B cell (primary cell): ENCODE data around the gene AFF3. TPM values are rescaled to one million over a fixed set of nuclear protein-coding genes. Genes with fewer than 3 reads are reported as not detected.
A peak's percentile ranks its signal among the peaks of the same experiment; 100 is the strongest.

Experiments
- ATAC-seq: fragments of 200-7000 bp; cut with Tn5 transposase; one replicate; pipeline ENCODE4 v1.10.0; 2021; ENCODE audit warnings: low read depth, mild to moderate bottlenecking, moderate number of reproducible peaks, moderate library complexity
- CTCF ChIA-PET: fragments of 350-600 bp; sonication (Branson Sonifier 250); formaldehyde crosslinking; loops from one replicate; lab custom pipeline; 2021; ENCODE audit warnings: antibody characterized with exemption, inconsistent platforms; lab: Charles Lee
- POLR2A ChIA-PET: fragments of 350-600 bp; sonication (Branson Sonifier 250); formaldehyde crosslinking; loops from one replicate; lab custom pipeline; 2021; ENCODE audit warnings: antibody characterized with exemption; lab: Charles Lee
- DNase-seq: peaks from one replicate; pipeline ENCODE4 v3.0.0; 2013
- H2AFZ ChIP-seq: 2 replicates; pipeline ENCODE4 v1.6.1; 2012; ENCODE audit warnings: mild to moderate bottlenecking, low read depth, low read length; ENCODE audit not compliant: insufficient read depth, poor library complexity, severe bottlenecking
- H3K27ac ChIP-seq, 2 donors: 1 replicate in 1 of 2; 2 replicates in 1 of 2; pipeline ENCODE4 v1.5.1; 2012 to 2013; ENCODE audit warnings: low read length in 2 of 2, mild to moderate bottlenecking in 2 of 2, moderate library complexity in 1 of 2
- H3K27me3 ChIP-seq, 4 experiments: fragments of 200-600 bp in 1 of 4; sonication (generic) in 1 of 4; replicated peaks in 1 of 4; 1 replicate in 2 of 4; 2 replicates in 2 of 4; pipeline versions ENCODE4 v1.6.1 to v1.7.0; 2013 to 2016; ENCODE audit warnings: low read length in 3 of 4, mild to moderate bottlenecking in 2 of 4, mixed read lengths in 1 of 4, moderate library complexity in 1 of 4; ENCODE audit not compliant: insufficient read depth in 4 of 4, control insufficient read depth in 3 of 4; ENCODE audit errors: control extremely low read depth in 1 of 4
- H3K36me3 ChIP-seq, 2 experiments: replicated peaks in 1 of 2; 1 replicate in 1 of 2; 2 replicates in 1 of 2; pipeline versions ENCODE4 v1.6.1 to v1.7.1; 2013; ENCODE audit warnings: low read length in 1 of 2; ENCODE audit not compliant: insufficient read depth in 2 of 2, control insufficient read depth in 1 of 2; ENCODE audit errors: control extremely low read depth in 1 of 2, extremely low read depth in 1 of 2
- H3K4me1 ChIP-seq, 2 donors: fragments of 200-600 bp in 1 of 2; sonication (generic) in 1 of 2; 1 replicate in 1 of 2; 2 replicates in 1 of 2; pipeline versions ENCODE4 v1.5.1 to v1.6.1; 2013 to 2017; ENCODE audit warnings: low read length in 2 of 2; ENCODE audit not compliant: control insufficient read depth in 2 of 2, insufficient read depth in 2 of 2
- H3K4me2 ChIP-seq: replicated peaks from 2 replicates; pipeline ENCODE3; 2012; ENCODE audit warnings: mild to moderate bottlenecking, low read depth, low read length; ENCODE audit not compliant: poor library complexity, severe bottlenecking
- H3K4me3 ChIP-seq, 5 experiments: fragments of 200-600 bp in 1 of 5; sonication (generic) in 1 of 5; 1 replicate in 3 of 5; 2 replicates in 2 of 5; pipeline versions ENCODE4 v1.5.1 to v1.7.0; 2011 to 2016; ENCODE audit warnings: low read length in 4 of 5, mild to moderate bottlenecking in 4 of 5, low read depth in 2 of 5, control low read depth in 1 of 5, moderate library complexity in 1 of 5; ENCODE audit not compliant: insufficient read depth in 1 of 5; ENCODE audit errors: control extremely low read depth in 1 of 5, extremely low read depth in 1 of 5
- H3K79me2 ChIP-seq: fragments of 200-600 bp; sonication (generic); one replicate; pipeline ENCODE4 v1.6.0; 2016; ENCODE audit warnings: low read length; ENCODE audit not compliant: control insufficient read depth, insufficient read depth
- H3K9ac ChIP-seq: fragments of 200-600 bp; sonication (generic); 2 replicates; pipeline ENCODE4 v1.6.1; 2017; ENCODE audit warnings: mild to moderate bottlenecking, low read length, moderate library complexity
- H3K9me3 ChIP-seq, 3 donors: one replicate each; pipeline versions ENCODE4 v1.6.1 to v1.7.1; 2013; ENCODE audit warnings: low read length in 2 of 3; ENCODE audit not compliant: control insufficient read depth in 2 of 3, insufficient read depth in 1 of 3; ENCODE audit errors: control extremely low read depth in 1 of 3
- H4K20me1 ChIP-seq: 2 replicates; pipeline ENCODE4 v1.6.0; 2012; ENCODE audit warnings: mild to moderate bottlenecking, low read length; ENCODE audit not compliant: insufficient read depth, control insufficient read depth, poor library complexity, severe bottlenecking
- H3K27ac Mint-ChIP-seq: one replicate; pipeline ENCODE4 v1.8.0; 2021; ENCODE audit warnings: mixed read lengths
- H3K27me3 Mint-ChIP-seq: one replicate; pipeline ENCODE4 v1.8.0; 2021; ENCODE audit warnings: mixed read lengths
- H3K4me1 Mint-ChIP-seq: one replicate; pipeline ENCODE4 v1.8.0; 2021; ENCODE audit warnings: mixed read lengths
- H3K4me3 Mint-ChIP-seq: one replicate; pipeline ENCODE4 v1.8.0; 2021; ENCODE audit warnings: mixed read lengths
- H3K9me3 Mint-ChIP-seq: one replicate; pipeline ENCODE4 v1.8.0; 2022; ENCODE audit warnings: mixed read lengths; ENCODE audit not compliant: insufficient read depth
- EZH2 ChIP-seq: IDR thresholded peaks from 2 replicates; pipeline ENCODE4 v1.6.1; 2012; ENCODE audit warnings: borderline replicate concordance, low read depth, mild to moderate bottlenecking, moderate library complexity, low read length; ENCODE audit not compliant: insufficient read depth, poor library complexity, severe bottlenecking
- WGBS: methylation state at CpG from one replicate; pipeline ENCODE4 v1.1.5; 2013; ENCODE audit warnings: missing lambda C conversion rate; ENCODE audit not compliant: insufficient coverage; 5-methylcytosine and 5-hydroxymethylcytosine counted together
- intact Hi-C: fragments of 100-400 bp; cut with micrococcal nuclease; formaldehyde crosslinking; loops from one replicate; pipeline ENCODE4 v1.10.0; 2022
- polyA plus RNA-seq: library from polyadenylated mRNA; depleted of rRNA; stranded (reverse); fragments of >200 nt; gene quantifications from 2 replicates; pipeline ENCODE4 v1.2.3, GENCODE V29; 2012
- total RNA-seq, 2 donors: library from RNA; stranded (reverse); fragments of 120-200 nt in 1 of 2; gene quantifications; 1 replicate in 1 of 2; 2 replicates in 1 of 2; pipeline versions ENCODE4 v1.2.3 to v1.2.4, GENCODE V29; 2013 to 2022
- TF ChIP-seq, protein P1 (sequence below): fragments of 200-600 bp; IDR thresholded peaks from one replicate; pipeline ENCODE4 v1.8.0; 2022; ENCODE audit warnings: antibody characterized with exemption, mild to moderate bottlenecking

The AFF3 gene
- total and polyA plus RNA-seq, 2 donors (not counting 1 experiment from before 2014, with no cell fraction given) = 117 to 830 TPM

DNA sequence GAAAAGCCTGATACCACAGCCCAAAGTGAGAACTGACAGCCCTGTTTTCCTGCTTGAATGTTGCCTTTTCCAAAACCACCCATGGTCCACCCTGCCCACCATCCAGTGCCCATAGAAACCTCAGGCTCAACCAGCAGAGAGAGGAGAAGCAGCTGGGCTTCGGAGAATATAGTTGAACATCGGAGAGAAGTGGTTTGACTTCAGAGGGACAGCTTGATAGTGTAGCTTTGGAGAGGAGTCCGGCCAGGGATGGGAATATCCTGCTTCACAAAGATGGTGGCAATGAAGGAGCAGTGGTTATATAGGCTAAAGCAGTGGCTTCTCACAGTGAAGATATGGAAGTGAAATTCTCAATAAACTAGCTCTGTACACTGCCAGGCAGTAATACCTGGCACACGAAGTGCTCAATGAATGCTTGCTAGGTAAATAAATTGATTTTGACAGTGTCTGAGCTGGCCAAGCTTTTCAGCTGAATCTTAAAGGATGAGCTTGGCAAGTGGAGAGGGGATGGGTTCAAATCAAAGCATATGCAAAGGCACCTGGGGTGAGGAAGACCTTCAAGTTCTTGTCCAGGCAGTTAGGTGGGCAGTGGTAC is 21.2 kb downstream of the AFF3 start:
- DNase-seq = no peak
- H2AFZ ChIP-seq = no peak overlapping the region
- CTCF ChIA-PET = interaction anchor here (1.2 to 1.4 kb wide), 2 partner anchors 19 to 141 kb away, joined by 3 read pairs; no protein-coding TSS in a partner anchor
- Mint-ChIP-seq H3K27me3 (no peaks in the 10 kb centered on the region), H3K4me3 (no peak overlapping the region), H3K27ac (peak overlapping the region; percentile 0), H3K4me1 (peaks cover 74% of the 10 kb centered on the region), H3K9me3 (peaks cover 5% of the 10 kb centered on the region)
- peaks cover 59% of the 10 kb centered on the region for H4K20me1 ChIP-seq
- H3K9me3 ChIP-seq = peaks cover 0 to 8% (median 1%) of the 10 kb centered on the region in 3 donors
- H3K9ac ChIP-seq = no peak overlapping the region
- ATAC-seq = no peak
- no peak overlapping the region for H3K4me2 ChIP-seq
- 100% methylated on average over 2 of the region's 4 CpGs for WGBS
- H3K4me1 ChIP-seq = peaks cover 6 to 14% of the 10 kb centered on the region in 2 donors
- peaks cover 93% of the 10 kb centered on the region for H3K79me2 ChIP-seq
- H3K36me3 ChIP-seq = peaks cover 8 to 84% of the 10 kb centered on the region in 2 experiments
- POLR2A ChIA-PET = interaction anchor here (0.6 kb wide), 1 partner anchor 129 kb away, joined by 4 read pairs; no protein-coding TSS in a partner anchor
- no peak overlapping the region for H3K4me3 ChIP-seq
- intact Hi-C loops = no loop called here
- no peaks in the 10 kb centered on the region for H3K27me3 ChIP-seq
- TF ChIP-seq, protein P1, sequence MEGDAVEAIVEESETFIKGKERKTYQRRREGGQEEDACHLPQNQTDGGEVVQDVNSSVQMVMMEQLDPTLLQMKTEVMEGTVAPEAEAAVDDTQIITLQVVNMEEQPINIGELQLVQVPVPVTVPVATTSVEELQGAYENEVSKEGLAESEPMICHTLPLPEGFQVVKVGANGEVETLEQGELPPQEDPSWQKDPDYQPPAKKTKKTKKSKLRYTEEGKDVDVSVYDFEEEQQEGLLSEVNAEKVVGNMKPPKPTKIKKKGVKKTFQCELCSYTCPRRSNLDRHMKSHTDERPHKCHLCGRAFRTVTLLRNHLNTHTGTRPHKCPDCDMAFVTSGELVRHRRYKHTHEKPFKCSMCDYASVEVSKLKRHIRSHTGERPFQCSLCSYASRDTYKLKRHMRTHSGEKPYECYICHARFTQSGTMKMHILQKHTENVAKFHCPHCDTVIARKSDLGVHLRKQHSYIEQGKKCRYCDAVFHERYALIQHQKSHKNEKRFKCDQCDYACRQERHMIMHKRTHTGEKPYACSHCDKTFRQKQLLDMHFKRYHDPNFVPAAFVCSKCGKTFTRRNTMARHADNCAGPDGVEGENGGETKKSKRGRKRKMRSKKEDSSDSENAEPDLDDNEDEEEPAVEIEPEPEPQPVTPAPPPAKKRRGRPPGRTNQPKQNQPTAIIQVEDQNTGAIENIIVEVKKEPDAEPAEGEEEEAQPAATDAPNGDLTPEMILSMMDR = no peak
- peak overlapping the region in 1 of 2 donors; percentile 0 for H3K27ac ChIP-seq

DNA sequence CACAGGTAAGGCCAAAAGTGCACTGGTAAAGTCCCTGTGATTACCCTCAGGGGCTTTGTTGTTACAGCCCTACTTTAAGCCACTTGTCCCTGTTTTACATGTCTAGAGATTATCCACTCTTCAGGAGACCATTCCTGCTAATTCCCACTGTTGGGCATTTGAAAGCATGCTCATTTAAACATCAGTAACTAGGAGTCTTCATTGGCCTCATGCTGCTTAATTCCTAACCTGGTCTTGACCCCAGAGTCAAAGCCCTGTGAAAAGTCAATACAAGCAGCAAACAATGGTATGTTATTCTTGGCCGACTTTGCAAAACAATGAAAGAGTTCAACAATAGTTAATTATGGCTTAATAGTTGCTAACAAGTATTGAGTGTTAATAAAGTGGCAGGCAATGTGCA is 23.2 kb downstream of the AFF3 start:
- no CpG with 5 or more reads among the region's 1 CpG for WGBS
- peaks cover 73% of the 10 kb centered on the region for H3K79me2 ChIP-seq
- Mint-ChIP-seq H3K27ac (peak overlapping the region; percentile 61), H3K27me3 (no peaks in the 10 kb centered on the region), H3K4me1 (peaks cover 69% of the 10 kb centered on the region), H3K4me3 (no peak overlapping the region), H3K9me3 (peaks cover 5% of the 10 kb centered on the region)
- peaks cover 0 to 8% (median 2%) of the 10 kb centered on the region in 3 donors for H3K9me3 ChIP-seq
- ChIA-PET CTCF (no interaction called here), POLR2A (no interaction called here)
- intact Hi-C loops = loop anchor here (10.0 kb wide), 1 partner anchor 276 kb away; no protein-coding TSS in a partner anchor
- H3K4me1 ChIP-seq = peaks cover 15 to 19% of the 10 kb centered on the region in 2 donors
- H3K9ac ChIP-seq = no peak overlapping the region
- H3K27me3 ChIP-seq = no peaks in the 10 kb centered on the region
- no peak overlapping the region for H3K4me3 ChIP-seq
- H2AFZ ChIP-seq = no peak overlapping the region
- H3K27ac ChIP-seq = peak overlapping the region in 1 of 2 donors; percentile 64
- H3K4me2 ChIP-seq = no peak overlapping the region
- no peak for TF ChIP-seq EZH2
- TF ChIP-seq, protein P1 = no peak
- H3K36me3 ChIP-seq = peaks cover 9 to 78% of the 10 kb centered on the region in 2 experiments
- ATAC-seq (no peak), DNase-seq (no peak)
- H4K20me1 ChIP-seq = peaks cover 39% of the 10 kb centered on the region
